GM19397 (cell line): Measurements from ENCODE around the gene ASS1.
"Not testable (repeated sequence)": the region's sequence is repeated elsewhere in the genome, so short reads cannot be mapped to it uniquely, and the experiment has no call there.

ENCODE experiments used
- ATAC-seq: cut with Tn5 transposase; IDR thresholded peaks from one replicate; pipeline ENCODE4 v1.9.1; 2021; ENCODE audit warnings: mild to moderate bottlenecking, moderate library complexity; ENCODE audit not compliant: unreplicated experiment

Gene ASS1

DNA sequence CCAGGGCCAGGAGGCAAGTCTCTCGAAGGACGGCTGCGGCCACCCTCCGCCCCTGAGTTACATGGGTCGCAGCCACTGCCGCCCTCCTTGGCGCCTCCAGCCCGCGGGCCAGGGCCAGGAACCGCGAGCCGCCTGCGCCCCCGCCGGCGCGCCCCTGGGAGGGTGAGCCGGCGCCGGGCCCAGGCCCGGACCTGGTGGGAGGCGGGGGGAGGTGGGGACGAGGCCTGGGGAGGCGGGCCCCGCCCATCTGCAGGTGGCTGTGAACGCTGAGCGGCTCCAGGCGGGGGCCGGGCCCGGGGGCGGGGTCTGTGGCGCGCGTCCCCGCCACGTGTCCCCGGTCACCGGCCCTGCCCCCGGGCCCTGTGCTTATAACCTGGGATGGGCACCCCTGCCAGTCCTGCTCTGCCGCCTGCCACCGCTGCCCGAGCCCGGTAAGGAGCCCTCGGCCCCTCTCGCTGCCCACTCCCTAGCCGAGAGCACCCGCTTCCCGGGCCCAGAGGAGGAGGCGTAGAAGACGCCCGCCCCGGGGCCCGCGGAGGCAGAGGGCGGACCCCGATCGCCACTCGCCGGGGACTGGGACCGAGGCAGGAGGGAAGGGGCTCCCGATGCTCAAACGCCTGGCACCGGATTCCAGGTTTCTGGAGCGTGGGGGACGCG is at the start of gene ASS1:
TSS of gene ASS1 (plus strand) at position 397 of the 657 bp plus-strand sequence. CDS start 7,268 bp downstream, outside the sequence.
- ATAC-seq = no peak

- no peak for ATAC-seq
Measured at GRCh38 chr9:130395810-130396435, 48.8 kb upstream of the ASS1 start.

GRCh38 chr9:130396581-130396980 is 48.2 kb upstream of the ASS1 start:
- ATAC-seq = no peak

GRCh38 chr9:130398487-130399240 is 46.1 kb upstream of the ASS1 start:
- ATAC-seq = no peak

GRCh38 chr9:130399768-130400167 is 45.0 kb upstream of the ASS1 start:
- no peak for ATAC-seq

DNA sequence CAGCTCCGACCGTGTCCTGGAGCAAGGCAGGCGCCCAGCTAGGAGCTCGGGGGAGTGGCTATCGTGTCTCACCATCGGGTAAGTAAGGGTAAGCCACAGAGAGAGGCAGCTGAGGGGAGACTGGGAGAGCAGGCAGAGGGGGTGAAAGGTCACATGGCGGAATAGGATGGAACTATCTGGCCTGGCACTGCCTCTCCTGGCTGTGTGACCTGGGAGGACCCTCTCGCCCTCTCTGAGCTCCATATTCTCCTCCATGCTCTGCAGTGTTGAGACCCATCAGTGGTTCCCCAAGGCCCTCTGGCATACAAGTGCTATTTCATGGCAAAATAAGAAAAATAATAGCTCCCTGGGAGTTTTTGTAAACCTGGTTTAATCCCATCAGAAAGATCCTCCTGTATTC is 43.9 kb upstream of the ASS1 start:
- no peak for ATAC-seq

DNA sequence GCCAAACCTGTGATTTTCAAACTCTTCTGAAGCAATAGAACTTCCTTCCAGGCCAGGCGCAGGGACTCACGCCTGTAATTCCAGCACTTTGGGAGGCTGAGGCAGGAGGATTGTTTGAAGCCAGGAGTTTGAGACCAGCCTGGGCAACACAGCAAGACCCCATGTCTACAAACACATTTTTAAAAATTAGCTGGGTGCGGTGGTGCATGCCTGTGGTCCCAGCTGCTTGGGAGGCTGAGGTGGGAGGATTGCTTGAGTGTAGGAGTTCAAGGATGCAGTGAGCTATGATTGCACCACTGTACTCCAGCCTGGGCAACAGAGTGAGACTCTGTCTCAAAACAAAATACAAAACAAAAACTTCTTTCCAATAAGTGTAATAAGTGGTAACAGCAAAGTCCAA is 43.0 kb upstream of the ASS1 start:
- not testable (repeated sequence) for ATAC-seq

DNA sequence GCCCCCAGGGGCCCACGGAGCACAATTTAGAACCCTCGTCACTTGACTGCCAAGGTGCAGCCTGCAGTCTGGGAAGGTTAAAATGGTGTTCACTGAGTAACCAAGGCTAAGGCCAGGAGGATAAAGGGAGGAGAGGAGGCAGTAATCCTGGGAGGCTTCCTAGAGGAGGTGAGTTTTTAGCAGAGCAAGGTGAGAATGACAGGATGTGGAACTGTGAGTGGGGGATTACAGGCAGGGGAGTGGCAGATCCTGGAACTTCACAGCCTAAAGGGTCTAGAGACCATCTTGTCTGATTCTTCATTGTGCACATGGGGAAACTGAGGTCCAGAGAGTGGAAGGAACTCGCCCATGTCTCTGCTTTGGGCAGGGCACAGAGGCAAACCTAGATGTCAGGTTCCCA is 42.5 kb upstream of the ASS1 start:
- no peak for ATAC-seq

- ATAC-seq = no peak
Measured at GRCh38 chr9:130402645-130403440, 41.9 kb upstream of the ASS1 start.

GRCh38 chr9:130405657-130406257 is 39.0 kb upstream of the ASS1 start:
- ATAC-seq = no peak

GRCh38 chr9:130406278-130406895 is 38.4 kb upstream of the ASS1 start:
- ATAC-seq = no peak

DNA sequence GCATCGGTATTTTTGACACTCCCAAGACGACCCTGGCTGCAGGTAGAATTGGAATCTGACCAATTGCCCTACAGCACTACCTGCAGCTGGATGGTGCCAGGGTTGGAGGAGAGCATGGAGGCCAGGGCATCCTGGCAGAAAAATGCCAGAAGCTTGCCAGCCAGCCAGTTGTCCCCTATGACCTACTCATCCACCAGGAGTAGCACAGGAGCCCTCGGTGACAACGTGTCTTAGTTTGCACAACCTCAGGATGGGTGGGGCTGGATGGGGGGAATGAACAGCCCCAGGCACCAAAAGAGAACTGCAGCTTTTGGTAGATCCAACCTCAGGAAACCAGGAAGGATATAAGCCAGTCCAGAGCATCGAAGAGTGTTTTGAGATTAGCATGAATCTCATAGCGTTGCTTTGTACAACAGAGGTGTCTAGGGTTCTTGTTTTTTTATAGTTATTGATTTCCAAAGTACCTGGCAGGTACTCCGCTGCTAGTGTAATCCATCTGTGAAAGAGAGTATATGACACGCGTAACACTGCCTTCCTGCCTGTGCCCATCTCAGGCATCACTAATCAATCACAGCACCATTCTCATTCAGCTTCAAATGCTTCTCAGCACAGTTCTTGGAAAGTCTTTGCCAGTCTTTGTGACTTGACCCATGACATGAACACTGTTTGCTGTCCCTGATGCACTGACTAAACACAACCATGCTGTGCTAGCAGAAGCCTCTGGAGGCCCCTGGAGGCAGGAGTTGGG is 36.7 kb upstream of the ASS1 start:
- no peak for ATAC-seq

DNA sequence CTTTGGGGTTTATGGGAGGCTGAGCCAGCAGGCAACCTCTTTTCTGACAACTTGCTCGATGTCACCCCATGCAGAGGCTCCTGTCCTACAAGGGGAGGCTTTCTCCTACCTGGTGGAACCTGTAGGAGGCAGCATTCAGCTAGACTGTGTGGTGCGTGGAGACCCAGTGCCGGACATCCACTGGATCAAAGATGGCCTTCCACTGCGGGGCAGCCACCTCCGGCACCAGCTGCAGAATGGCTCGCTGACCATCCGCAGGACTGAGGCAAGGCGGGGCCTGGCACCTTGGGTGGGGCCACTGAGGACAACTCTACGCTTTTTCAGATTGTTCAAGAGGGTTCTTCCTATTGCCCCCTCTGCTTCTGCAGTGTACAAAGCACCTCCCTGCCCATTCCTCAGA is 36.1 kb upstream of the ASS1 start:
- no peak for ATAC-seq

GRCh38 chr9:130409246-130409645 is 35.5 kb upstream of the ASS1 start:
- ATAC-seq = no peak

- no peak for ATAC-seq
Measured at GRCh38 chr9:130410443-130410842, 34.3 kb upstream of the ASS1 start.

GRCh38 chr9:130411566-130411915 is 33.2 kb upstream of the ASS1 start:
- no peak for ATAC-seq

- no peak for ATAC-seq
Measured at GRCh38 chr9:130414081-130414731, 30.6 kb upstream of the ASS1 start.

DNA sequence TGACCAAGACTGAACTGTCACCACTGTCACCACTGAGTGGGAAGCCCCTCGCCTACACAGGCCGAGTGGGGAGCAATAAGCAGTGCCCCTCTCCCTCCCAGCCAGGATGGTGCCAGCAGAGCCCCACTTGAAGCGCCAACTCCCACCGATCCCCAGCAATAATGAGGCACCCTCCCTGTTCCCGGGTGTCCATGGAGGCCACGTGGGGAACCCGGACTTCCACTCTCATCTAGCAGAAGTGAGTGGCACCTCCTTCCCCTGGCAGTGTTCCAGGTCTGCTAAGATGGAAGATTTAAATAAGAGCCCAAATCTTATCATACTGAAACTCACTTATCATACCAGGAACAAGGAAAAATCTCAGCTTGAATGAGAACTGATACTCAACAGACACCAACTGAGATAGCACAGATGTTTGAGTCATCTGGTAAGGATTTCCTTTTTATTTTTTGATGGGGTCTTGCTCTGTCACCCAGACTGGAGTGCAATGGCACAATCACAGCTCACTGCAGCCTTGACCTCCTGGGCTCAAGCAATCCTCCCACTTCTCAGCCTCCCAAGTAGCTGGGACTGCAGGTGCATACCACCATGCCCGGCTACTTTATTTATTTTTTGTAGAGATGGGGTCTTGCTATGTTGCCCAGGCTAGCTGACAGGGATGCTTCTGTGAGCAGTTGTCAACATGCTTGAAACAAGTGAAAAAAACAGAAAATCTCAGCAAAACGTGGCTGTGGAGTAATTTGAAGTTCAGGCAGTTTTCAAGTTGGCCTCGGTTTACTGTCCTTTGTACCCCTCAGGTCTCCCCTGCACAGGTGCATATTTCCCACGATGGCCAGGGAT is 29.6 kb upstream of the ASS1 start:
- ATAC-seq = no peak
